KMS-11 (cell line): ENCODE results near the gene TAOK3.
"Not testable (repeated sequence)": the region's sequence is repeated elsewhere in the genome, so short reads cannot be mapped to it uniquely, and the experiment has no call there.

Experiments
- H2AFZ ChIP-seq: fragments of 200-600 bp; sonication (generic); 2 replicates; pipeline ENCODE4 v1.6.1; 2016; ENCODE audit warnings: antibody characterized with exemption, mixed run types, low read depth
- H3K27ac ChIP-seq: fragments of 200-600 bp; sonication (generic); 2 replicates; pipeline ENCODE4 v1.6.1; 2016; ENCODE audit warnings: mild to moderate bottlenecking, mixed run types
- H3K27me3 ChIP-seq: fragments of 200-600 bp; sonication (generic); 2 replicates; pipeline ENCODE4 v1.6.1; 2017; ENCODE audit warnings: mild to moderate bottlenecking, low read depth, mixed run types, moderate library complexity; ENCODE audit not compliant: insufficient read depth
- H3K36me3 ChIP-seq: fragments of 200-600 bp; sonication (generic); 2 replicates; pipeline ENCODE4 v1.6.1; 2017; ENCODE audit warnings: mild to moderate bottlenecking, mixed run types; ENCODE audit not compliant: insufficient read depth
- H3K4me1 ChIP-seq: fragments of 200-600 bp; sonication (generic); 2 replicates; pipeline ENCODE4 v1.6.1; 2016; ENCODE audit warnings: mild to moderate bottlenecking, low read depth, mixed run types; ENCODE audit not compliant: poor library complexity, severe bottlenecking
- H3K4me2 ChIP-seq: fragments of 200-600 bp; sonication (generic); 2 replicates; pipeline ENCODE4 v1.7.0; 2016; ENCODE audit warnings: mild to moderate bottlenecking, mixed run types
- H3K4me3 ChIP-seq: fragments of 200-600 bp; sonication (generic); IDR thresholded peaks from 2 replicates; pipeline ENCODE4 v1.6.1; 2017; ENCODE audit warnings: low read depth, low read length, mixed read lengths; ENCODE audit not compliant: insufficient read depth
- H3K79me2 ChIP-seq: fragments of 200-600 bp; sonication (generic); 2 replicates; pipeline ENCODE4 v1.6.1; 2016; ENCODE audit warnings: low read depth, mixed run types; ENCODE audit not compliant: insufficient read depth
- H3K9ac ChIP-seq: fragments of 200-600 bp; sonication (generic); 2 replicates; pipeline ENCODE4 v1.6.1; 2016; ENCODE audit warnings: mild to moderate bottlenecking, mixed run types
- H4K20me1 ChIP-seq: fragments of 200-600 bp; sonication (generic); 2 replicates; pipeline ENCODE4 v1.6.1; 2016; ENCODE audit warnings: mild to moderate bottlenecking, mixed run types; ENCODE audit not compliant: insufficient read depth
- CTCF ChIP-seq: fragments of 200-600 bp; sonication (generic); conservative IDR thresholded peaks from 2 replicates; pipeline ENCODE4 v1.6.1; 2017; ENCODE audit warnings: low read depth, mild to moderate bottlenecking, antibody characterized with exemption, low read length, moderate library complexity, mixed read lengths

Gene TAOK3

DNA sequence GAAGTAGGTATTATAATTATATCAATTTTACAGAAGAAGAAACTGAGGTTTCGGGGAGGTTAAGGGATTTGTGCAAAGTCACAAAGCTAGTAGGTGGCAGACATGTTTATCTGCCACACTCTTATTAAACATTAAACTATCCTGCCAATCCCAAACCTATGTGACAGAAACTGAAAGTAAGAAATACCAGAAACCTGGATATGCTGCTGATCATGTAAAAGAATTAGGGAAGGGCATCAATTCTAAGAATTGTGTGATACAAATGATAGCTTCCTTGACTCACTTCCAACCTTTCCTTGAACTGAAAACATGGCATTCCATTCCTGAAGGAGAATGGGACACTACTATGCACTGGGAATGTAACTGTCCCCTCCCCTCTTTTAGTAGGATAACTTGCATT, 16.9 kb downstream of the TAOK3 start:
- no peak overlapping the region for H2AFZ ChIP-seq
- H3K4me2 ChIP-seq: no peak overlapping the region
- H3K4me3 ChIP-seq: no peak overlapping the region
- no peak for TF ChIP-seq CTCF
- H3K27ac ChIP-seq: no peak overlapping the region
- 0 out of 2 replicates have a peak, but pooled peaks cover 5% of the 10 kb centered on the region for H3K79me2 ChIP-seq
- H4K20me1 ChIP-seq: no peaks in the 10 kb centered on the region
- no peaks in the 10 kb centered on the region for H3K36me3 ChIP-seq
- H3K27me3 ChIP-seq: no peaks in the 10 kb centered on the region
- peaks cover 37% of the 10 kb centered on the region for H3K4me1 ChIP-seq
- H3K9ac ChIP-seq: no peak overlapping the region

DNA sequence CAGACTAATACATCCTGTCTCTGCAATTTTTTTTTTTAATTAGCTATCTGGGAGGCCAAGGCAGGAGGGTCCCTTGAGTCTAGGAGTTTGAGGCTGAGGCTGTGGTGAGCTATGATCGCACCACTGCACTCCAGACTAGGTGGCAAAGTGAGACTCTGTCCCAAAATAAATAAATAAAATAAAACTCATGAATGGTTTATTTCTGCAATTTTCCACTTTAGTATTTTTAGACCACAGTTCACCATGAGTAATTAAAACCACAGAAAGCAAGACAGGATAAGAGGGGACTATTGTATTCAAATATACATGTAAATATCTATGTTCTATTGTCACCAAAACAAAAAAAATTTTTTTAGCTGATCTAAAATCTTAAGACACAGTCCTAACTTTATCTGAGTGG, 17.8 kb downstream of the TAOK3 start:
- Histone ChIP-seq H2AFZ (no peak overlapping the region), H3K79me2 (0 out of 2 replicates have a peak, but pooled peaks cover 5% of the 10 kb centered on the region), H4K20me1 (no peaks in the 10 kb centered on the region), H3K27ac (no peak overlapping the region), H3K27me3 (no peaks in the 10 kb centered on the region), H3K4me1 (peaks cover 37% of the 10 kb centered on the region), H3K36me3 (no peaks in the 10 kb centered on the region), H3K4me2 (no peak overlapping the region), H3K4me3 (no peak overlapping the region), H3K9ac (no peak overlapping the region)
- TF ChIP-seq CTCF: no peak

GRCh38 chr12:118354503-118354902, 18.2 kb downstream of the TAOK3 start:
- not testable (repeated sequence) for H2AFZ ChIP-seq, H3K79me2 ChIP-seq, H3K36me3 ChIP-seq, H4K20me1 ChIP-seq, H3K4me3 ChIP-seq, H3K27ac ChIP-seq, H3K9ac ChIP-seq, H3K27me3 ChIP-seq, H3K4me2 ChIP-seq
- H3K4me1 ChIP-seq: peaks cover 37% of the 10 kb centered on the region

- no peaks in the 10 kb centered on the region for H4K20me1 ChIP-seq
- no peak overlapping the region for H3K4me2 ChIP-seq
- H3K36me3 ChIP-seq: no peaks in the 10 kb centered on the region
- peaks cover 37% of the 10 kb centered on the region for H3K4me1 ChIP-seq
- H3K27ac ChIP-seq: no peak overlapping the region
- H3K4me3 ChIP-seq: no peak overlapping the region
- TF ChIP-seq CTCF: no peak
- H3K27me3 ChIP-seq: no peaks in the 10 kb centered on the region
- no peak overlapping the region for H2AFZ ChIP-seq
- H3K79me2 ChIP-seq: 0 out of 2 replicates have a peak, but pooled peaks cover 5% of the 10 kb centered on the region
- no peak overlapping the region for H3K9ac ChIP-seq
Measured at GRCh38 chr12:118353721-118354120, 19.0 kb downstream of the TAOK3 start.

DNA sequence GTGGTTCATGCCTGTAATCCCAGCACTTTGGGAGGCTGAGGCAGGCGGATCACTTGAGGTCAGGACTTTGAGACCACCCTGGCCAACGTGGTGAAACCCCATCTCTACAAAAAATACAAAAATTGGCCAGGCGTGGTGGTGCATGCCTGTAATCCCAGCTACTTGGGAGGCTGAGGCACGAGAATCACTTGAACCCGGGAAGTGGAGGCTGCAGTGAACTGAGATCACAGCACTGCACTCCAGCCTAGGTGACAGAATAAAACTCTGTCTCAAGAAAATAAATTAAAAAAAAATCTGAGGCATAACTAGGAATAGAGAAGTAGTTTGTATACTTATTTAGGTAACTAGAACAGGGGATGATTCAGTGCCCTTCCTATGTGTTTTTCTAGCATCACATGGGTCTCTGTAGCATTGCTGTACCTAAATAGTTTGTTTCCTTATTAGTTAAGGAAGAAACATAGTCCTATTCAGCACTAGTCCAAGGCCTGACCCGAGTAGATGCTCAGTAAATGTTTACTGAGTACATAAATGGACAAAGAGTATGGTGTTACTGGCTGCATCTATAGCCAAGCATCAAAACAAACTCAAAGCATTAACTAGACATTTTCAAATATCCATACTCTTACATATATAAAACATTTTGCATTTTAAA, 21.7 kb downstream of the TAOK3 start:
- Histone ChIP-seq H3K79me2 (no peaks in the 10 kb centered on the region), H4K20me1 (no peaks in the 10 kb centered on the region), H3K36me3 (no peaks in the 10 kb centered on the region), H3K27ac (no peak overlapping the region), H3K9ac (no peak overlapping the region), H3K27me3 (no peaks in the 10 kb centered on the region), H3K4me2 (no peak overlapping the region), H3K4me1 (peaks cover 10% of the 10 kb centered on the region), H3K4me3 (no peak overlapping the region), H2AFZ (no peak overlapping the region)
- TF ChIP-seq CTCF: no peak
